Measurements from ENCODE around the gene SRGAP3. TPM values are rescaled to one million over a fixed set of nuclear protein-coding genes. Genes with fewer than 3 reads are reported as not detected.

The SRGAP3 gene
- total RNA-seq, 2 donors from 2014 or later, result 2.6 to 12.8 TPM

DNA sequence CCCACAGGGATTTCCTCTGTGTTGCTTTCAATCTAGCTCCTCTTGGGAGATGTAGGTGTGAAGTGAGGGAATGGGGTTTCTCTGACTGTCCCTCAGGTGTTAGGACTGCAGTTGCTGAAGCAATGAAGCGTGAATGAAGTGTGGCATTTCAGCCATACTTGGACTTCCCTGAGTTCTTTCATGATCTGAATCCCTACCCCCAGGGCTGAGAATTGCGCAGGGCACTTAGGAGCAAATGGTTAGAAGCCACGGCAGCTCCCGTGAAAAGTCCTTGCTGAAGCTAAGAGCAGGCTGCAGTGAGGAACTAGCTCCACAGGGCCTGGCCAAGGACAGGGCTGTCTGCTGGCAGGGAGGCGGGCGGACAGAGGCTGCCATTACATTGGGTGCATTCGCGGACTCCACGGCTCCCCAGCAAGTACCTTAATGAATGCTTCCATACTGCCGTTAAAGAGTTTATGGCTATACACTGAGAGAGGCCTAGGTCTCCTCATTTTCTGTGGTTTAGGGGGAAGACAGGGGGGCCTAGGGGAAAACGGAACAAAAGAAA is 217.1 kb downstream of the SRGAP3 start:
- ATAC-seq (ENCODE audit: insufficient number of reproducible peaks, low FRiP score, low read depth) (no peak), DNase-seq (ENCODE audit: low spot score) (no peak)
- H3K4me1 ChIP-seq (ENCODE audit: control insufficient read depth in 1 of 2, low read depth in 2 of 2), result peaks cover 6 to 23% of the 10 kb centered on the region in 2 donors
- no peaks in the 10 kb centered on the region for H3K9me3 ChIP-seq
- TF ChIP-seq, protein P1, sequence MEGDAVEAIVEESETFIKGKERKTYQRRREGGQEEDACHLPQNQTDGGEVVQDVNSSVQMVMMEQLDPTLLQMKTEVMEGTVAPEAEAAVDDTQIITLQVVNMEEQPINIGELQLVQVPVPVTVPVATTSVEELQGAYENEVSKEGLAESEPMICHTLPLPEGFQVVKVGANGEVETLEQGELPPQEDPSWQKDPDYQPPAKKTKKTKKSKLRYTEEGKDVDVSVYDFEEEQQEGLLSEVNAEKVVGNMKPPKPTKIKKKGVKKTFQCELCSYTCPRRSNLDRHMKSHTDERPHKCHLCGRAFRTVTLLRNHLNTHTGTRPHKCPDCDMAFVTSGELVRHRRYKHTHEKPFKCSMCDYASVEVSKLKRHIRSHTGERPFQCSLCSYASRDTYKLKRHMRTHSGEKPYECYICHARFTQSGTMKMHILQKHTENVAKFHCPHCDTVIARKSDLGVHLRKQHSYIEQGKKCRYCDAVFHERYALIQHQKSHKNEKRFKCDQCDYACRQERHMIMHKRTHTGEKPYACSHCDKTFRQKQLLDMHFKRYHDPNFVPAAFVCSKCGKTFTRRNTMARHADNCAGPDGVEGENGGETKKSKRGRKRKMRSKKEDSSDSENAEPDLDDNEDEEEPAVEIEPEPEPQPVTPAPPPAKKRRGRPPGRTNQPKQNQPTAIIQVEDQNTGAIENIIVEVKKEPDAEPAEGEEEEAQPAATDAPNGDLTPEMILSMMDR (IDR thresholded peaks at IDR 0.05), result no peak
- no peak overlapping the region for H3K4me3 ChIP-seq
- no peaks in the 10 kb centered on the region for H3K27me3 ChIP-seq (replicated peaks; ENCODE audit: insufficient read depth)
- H3K36me3 ChIP-seq, result no peaks in the 10 kb centered on the region
- H3K27ac ChIP-seq, result no peak overlapping the region

DNA sequence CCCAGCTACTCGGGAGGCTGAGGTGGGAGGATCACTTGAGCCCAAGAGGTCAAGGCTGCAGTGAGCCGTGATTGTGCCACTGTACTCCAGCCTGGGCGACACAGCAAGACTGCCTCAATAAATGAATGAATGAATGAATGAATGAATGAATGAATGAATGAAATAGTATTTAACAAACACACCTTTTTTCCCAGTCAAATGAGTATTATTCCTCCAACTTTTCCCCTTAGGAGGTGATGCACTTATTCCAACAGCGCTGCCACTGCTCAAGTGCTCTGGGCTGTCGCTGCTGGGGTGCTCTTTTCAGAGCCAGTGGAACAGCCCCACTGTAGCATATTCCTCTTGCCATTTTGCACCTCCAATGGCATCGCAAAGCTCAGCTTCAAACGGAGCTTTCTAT is 219.4 kb downstream of the SRGAP3 start:
- Histone ChIP-seq H3K36me3 (no peaks in the 10 kb centered on the region), H3K9me3 (no peaks in the 10 kb centered on the region), H3K27ac (no peak overlapping the region), H3K4me3 (no peak overlapping the region), H3K27me3 (replicated peaks; ENCODE audit: insufficient read depth) (no peaks in the 10 kb centered on the region), H3K4me1 (ENCODE audit: control insufficient read depth in 1 of 2, low read depth in 2 of 2) (peaks cover 0 to 12% of the 10 kb centered on the region in 2 donors)
- TF ChIP-seq, protein P1 (IDR thresholded peaks at IDR 0.05), result no peak
- no peak for DNase-seq (ENCODE audit: low spot score)
- ATAC-seq (ENCODE audit: insufficient number of reproducible peaks, low FRiP score, low read depth), result no peak

DNA sequence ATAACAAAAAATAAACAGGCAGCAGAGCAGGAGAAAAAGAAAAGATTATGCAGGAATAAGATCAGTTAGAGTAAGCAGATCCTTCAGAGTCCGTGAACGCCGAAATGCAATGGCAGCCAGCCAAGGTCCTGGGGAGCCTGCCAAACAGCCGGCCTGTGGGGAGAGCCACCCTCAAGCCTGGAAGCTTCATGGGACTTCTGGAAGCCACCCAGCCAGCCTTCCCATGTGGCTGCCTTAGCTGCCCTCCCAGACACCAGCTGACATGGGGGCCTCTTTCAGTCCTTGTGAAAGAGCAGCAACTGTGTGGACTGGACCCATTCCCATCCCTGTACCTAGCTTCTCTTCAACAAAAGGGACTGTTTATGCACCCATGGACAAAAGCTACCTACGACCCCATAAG is 221.3 kb downstream of the SRGAP3 start:
- ATAC-seq (ENCODE audit: insufficient number of reproducible peaks, low FRiP score, low read depth) (peak; percentile 27), DNase-seq (ENCODE audit: low spot score) (peak; percentile 13)
- H3K4me1 ChIP-seq (ENCODE audit: control insufficient read depth in 1 of 2, low read depth in 2 of 2), result peaks cover 0 to 16% of the 10 kb centered on the region in 2 donors
- no peaks in the 10 kb centered on the region for H3K27me3 ChIP-seq (replicated peaks; ENCODE audit: insufficient read depth)
- H3K27ac ChIP-seq, result no peak overlapping the region
- no peak overlapping the region for H3K4me3 ChIP-seq
- H3K9me3 ChIP-seq, result no peaks in the 10 kb centered on the region
- TF ChIP-seq, protein P1 (IDR thresholded peaks at IDR 0.05), result no peak
- no peaks in the 10 kb centered on the region for H3K36me3 ChIP-seq

DNA sequence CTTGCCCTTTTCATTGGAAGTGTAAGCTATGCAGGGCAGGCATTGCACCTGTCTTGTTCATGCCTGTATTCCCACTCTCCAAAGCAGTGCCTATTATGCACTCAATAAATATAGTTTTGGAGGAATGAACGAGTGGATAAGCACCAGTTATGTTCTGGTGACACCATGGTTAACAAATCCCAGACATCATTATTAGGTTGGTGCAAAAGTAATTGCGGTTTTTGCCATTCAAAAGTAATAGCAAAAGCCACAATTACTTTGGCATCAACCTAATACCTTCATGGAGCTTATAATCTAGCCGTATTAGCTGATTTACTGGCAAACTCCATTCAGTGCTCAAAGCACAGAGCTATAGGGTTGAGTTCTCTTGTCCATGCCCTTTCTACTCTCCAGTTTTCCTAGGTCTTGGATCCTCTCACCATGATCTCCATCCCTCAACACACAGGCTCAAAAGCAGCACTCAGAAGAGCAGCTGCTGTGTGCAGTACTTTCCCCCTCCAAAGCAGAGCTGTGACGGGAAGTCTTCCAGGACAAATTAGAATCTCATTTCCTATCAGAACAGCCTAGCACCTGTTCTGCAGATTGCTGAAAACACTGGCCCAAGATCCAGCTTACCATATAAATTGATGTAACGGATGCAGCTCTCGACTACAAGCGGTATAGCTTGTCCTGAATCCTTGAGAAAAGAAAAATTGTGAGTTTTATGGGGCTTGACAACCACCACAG is 223.0 kb downstream of the SRGAP3 start:
- H3K27me3 ChIP-seq (replicated peaks; ENCODE audit: insufficient read depth), result no peaks in the 10 kb centered on the region
- peaks cover 0 to 25% of the 10 kb centered on the region in 2 donors for H3K4me1 ChIP-seq (ENCODE audit: control insufficient read depth in 1 of 2, low read depth in 2 of 2)
- H3K27ac ChIP-seq, result no peak overlapping the region
- ATAC-seq (ENCODE audit: insufficient number of reproducible peaks, low FRiP score, low read depth) (no peak), DNase-seq (ENCODE audit: low spot score) (no peak)
- no peaks in the 10 kb centered on the region for H3K36me3 ChIP-seq
- no peaks in the 10 kb centered on the region for H3K9me3 ChIP-seq
- H3K4me3 ChIP-seq, result no peak overlapping the region
- TF ChIP-seq, protein P1 (IDR thresholded peaks at IDR 0.05), result no peak

DNA sequence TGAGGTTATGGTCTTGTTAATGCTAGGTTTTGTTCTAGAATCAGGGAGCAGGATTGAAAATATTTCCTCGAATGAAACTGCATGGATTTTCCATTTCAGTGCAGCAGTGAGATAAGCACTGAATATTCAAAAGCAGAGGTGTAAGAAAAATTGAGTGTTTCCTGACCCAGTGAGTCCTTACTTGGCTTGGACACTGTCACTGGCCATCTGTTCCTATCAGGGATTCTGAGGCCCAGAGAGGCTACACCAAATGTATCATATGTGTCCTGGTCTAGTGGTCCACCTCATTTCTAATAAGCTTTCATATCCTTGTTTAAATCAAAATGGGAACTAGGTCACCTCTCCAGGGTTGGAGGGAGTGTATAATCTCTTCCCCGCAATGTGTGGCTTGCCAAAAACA is 225.1 kb downstream of the SRGAP3 start:
- Histone ChIP-seq H3K4me3 (no peak overlapping the region), H3K4me1 (ENCODE audit: control insufficient read depth in 1 of 2, low read depth in 2 of 2) (peaks cover 9 to 37% of the 10 kb centered on the region in 2 donors), H3K9me3 (no peaks in the 10 kb centered on the region), H3K27me3 (replicated peaks; ENCODE audit: insufficient read depth) (no peaks in the 10 kb centered on the region), H3K36me3 (no peaks in the 10 kb centered on the region), H3K27ac (no peak overlapping the region)
- TF ChIP-seq, protein P1 (IDR thresholded peaks at IDR 0.05), result no peak
- ATAC-seq (ENCODE audit: insufficient number of reproducible peaks, low FRiP score, low read depth), result no peak
- DNase-seq (ENCODE audit: low spot score), result no peak

All from thoracic aorta (tissue), 2 donors.